Body of pancreas (tissue), 4 donors: Measurements from ENCODE around the gene ABHD5.

Experiments used
- POLR2A ChIP-seq, 3 donors: fragments of 450-650 bp; IDR thresholded peaks; one replicate each; pipeline ENCODE4 v1.6.1; 2016; ENCODE audit warnings: antibody characterized with exemption in 3 of 3, mild to moderate bottlenecking in 2 of 3
- TF ChIP-seq, protein P1 (sequence below), 7 experiments: fragments of 450-650 bp in 4 of 7; fragments of 200-600 bp in 3 of 7; sonication (generic) in 3 of 7; IDR thresholded peaks; one replicate each; pipeline ENCODE4 v1.5.1; 2016 to 2019; ENCODE audit warnings: antibody characterized with exemption in 7 of 7

DNA sequence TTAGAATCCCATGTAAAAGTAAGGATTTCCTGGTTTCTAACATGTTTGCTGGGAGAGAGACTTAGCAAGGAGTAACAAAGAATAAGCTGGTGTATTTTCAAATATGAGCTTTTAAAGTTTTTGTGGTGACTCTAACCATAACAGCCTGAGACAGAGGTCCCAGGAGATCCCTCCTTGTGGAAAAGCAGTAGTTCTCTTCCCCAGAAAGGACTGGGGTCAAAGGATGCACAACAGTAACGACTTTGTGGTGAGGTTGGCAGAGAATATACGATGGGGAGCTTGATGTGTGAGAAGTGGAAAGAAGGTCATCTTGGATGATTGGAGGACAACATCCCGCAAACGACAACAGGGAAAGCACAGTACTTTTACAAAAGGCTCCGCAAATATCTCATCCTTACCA, 38.2 kb downstream of the ABHD5 start:
- no peak for TF ChIP-seq POLR2A (IDR thresholded peaks at IDR 0.05)
- TF ChIP-seq, protein P1, sequence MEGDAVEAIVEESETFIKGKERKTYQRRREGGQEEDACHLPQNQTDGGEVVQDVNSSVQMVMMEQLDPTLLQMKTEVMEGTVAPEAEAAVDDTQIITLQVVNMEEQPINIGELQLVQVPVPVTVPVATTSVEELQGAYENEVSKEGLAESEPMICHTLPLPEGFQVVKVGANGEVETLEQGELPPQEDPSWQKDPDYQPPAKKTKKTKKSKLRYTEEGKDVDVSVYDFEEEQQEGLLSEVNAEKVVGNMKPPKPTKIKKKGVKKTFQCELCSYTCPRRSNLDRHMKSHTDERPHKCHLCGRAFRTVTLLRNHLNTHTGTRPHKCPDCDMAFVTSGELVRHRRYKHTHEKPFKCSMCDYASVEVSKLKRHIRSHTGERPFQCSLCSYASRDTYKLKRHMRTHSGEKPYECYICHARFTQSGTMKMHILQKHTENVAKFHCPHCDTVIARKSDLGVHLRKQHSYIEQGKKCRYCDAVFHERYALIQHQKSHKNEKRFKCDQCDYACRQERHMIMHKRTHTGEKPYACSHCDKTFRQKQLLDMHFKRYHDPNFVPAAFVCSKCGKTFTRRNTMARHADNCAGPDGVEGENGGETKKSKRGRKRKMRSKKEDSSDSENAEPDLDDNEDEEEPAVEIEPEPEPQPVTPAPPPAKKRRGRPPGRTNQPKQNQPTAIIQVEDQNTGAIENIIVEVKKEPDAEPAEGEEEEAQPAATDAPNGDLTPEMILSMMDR (IDR thresholded peaks at IDR 0.05): no peak
